Fibroblast of skin of abdomen (primary cell): ENCODE data around the gene SPG7.
A peak's percentile ranks its signal among the peaks of the same experiment; 100 is the strongest.
"Not testable (repeated sequence)": the region's sequence is repeated elsewhere in the genome, so short reads cannot be mapped to it uniquely, and the experiment has no call there.

Source experiments
- DNase-seq: peaks from one replicate; pipeline ENCODE4 v3.0.0-alpha.2; 2013

SPG7 gene

DNA sequence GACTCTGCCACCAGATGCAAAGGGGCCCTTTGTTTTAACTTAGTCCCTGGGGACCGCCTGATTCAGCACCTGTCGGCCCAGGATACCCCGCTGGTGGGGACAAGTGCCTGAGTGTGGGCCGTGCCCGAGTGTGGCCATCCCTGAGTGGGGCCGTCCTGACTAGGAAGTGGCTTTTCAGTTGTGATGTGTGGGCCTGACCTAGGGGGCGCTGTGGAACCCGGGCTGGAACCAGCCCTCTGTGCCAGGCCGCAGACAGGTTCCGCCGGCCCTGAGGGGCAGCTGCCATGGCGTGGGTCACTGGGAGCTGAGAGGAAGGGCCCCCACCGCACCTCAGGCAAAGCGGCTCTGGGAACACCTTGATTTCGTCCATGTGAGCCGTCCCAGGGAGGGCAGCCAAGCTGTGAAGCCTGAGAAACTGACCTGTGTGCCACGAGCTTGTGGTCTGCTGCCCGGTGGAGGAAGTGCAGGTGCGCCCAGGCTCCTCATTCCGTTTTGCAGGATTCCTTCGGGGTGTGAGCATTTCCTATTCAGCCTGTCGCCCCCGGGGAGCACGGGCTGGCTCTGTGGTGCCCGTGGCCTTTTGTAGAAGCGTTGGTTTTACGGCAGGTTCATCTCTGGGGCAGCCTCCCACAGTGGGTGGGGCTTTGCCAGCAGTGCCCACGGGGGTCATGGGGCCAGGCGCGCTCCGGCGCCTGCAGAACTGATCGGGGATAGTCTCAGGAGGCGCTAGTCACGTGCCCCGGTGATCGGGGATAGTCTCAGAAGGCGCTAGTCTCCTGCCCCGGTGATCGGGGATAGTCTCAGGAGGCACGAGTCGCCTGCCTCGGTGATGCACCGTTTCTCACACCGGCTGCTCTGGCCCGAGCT is 57.5 kb downstream of the SPG7 start:
- no peak for DNase-seq

- no peak for DNase-seq
Observed at GRCh38 chr16:89567656-89568594, 59.7 kb downstream of the SPG7 start.

DNA sequence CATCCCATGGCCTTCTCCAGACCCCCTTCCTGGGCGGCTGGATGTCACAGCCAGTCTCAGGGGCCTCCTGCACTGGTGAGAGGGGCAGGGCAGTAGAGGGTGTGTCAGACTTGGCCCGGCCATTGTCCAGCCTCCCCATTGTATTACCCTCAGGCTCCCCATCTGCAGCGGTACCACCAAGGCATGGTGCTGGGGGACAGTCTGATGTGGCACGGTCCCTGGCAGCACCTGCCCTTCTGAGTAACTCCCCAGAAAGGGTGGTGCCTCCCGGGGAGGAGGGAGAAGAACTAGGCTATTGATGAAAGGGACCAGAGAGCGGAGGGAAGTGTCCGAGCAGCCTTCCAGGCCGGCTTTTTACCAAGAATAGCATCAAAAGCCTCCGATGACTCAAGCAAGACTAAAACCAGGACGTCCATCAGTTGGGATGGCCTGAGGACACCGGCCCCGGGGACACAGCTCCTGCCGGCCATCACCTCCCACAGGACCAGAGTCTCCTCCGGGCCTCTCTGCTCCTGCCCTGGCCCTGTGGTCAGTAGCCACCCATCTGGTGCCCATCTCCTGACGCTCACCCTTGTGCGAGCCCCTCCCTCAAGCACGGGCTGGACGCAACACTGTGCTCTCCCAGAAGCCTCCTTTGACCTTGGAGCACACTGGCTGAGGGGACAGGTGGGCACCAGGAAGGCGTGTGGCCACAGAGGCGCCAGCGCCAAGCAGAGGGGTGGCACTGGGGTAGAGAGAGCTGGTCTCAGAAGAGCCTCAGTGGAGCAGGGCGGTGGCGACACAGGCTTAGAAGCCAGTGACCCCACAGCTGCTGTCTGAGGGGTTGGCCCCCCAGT is 61.5 kb downstream of the SPG7 start:
- no peak for DNase-seq

- DNase-seq: no peak
Observed at GRCh38 chr16:89570342-89570923, 62.2 kb downstream of the SPG7 start.

- DNase-seq: not testable (repeated sequence)
Observed at GRCh38 chr16:89570983-89571598, 62.9 kb downstream of the SPG7 start.

DNA sequence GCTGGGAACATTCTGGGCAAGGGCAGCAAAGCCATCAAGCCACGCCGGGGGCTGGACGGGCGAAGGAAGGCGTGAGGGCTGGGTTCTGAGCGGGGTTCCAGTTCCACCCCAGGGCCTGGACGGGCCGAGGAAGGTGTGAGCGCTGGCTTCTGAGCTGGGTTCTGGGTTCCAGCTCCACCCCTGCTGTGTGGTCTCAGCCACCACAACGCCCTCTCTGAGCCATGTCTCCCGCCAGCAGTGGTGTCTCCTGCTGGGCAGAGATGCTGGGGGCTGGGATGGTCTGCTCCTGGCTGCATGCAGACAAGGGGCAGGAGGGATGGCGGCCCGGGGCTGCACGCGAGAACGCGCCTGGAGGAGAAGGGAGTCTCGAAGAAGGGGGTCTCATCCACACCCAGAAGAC is 63.4 kb downstream of the SPG7 start:
- DNase-seq: no peak

GRCh38 chr16:89572073-89572484 is 63.9 kb downstream of the SPG7 start:
- DNase-seq: no peak

DNA sequence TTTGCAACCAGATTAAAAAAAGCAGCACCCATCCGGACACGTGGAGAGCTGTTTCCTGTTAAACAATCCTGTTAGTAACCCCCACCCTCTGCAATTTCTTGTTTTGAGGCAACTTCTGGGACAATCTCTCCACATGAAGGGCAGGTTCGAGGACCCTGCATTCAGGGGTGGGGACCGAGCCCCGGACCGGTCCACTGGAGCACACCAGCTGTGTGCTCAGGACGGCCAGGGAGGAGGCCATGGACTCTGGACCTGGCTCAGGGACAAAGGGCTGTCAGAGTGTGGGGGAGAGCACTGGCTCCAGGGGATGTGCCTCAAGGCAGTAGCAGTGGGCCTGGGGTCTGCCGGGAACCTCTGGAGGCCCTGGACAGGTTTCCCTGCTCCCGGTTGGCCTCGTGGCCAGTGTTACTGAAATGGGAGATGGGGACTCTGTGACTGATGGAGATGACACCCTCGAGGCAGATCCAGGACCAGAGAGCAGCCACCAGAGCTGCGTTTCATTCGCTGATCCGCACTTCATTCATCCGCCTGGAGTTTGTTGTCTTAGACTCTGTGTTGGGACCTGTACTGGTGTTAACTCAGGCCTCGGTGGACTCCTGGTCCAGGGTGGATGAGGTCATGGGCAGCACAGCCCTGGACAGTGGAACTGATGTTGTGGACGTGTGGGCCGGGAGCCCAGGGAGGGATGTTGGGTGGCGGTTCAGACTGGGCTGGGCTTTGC is 64.4 kb downstream of the SPG7 start:
- DNase-seq: no peak

- DNase-seq: no peak
Observed at GRCh38 chr16:89573826-89574680, 65.8 kb downstream of the SPG7 start.

GRCh38 chr16:89574681-89575246 is 66.6 kb downstream of the SPG7 start:
- DNase-seq: peak; percentile 67

GRCh38 chr16:89575247-89576152 is 67.3 kb downstream of the SPG7 start, which contains the start of gene CPNE7:
Gene CPNE7 (plus strand): TSS chr16:89575758. CDS start chr16:89575898, 140 bp downstream.
- DNase-seq: no peak

- no peak for DNase-seq
Observed at GRCh38 chr16:89576153-89577054, 68.2 kb downstream of the SPG7 start.

DNA sequence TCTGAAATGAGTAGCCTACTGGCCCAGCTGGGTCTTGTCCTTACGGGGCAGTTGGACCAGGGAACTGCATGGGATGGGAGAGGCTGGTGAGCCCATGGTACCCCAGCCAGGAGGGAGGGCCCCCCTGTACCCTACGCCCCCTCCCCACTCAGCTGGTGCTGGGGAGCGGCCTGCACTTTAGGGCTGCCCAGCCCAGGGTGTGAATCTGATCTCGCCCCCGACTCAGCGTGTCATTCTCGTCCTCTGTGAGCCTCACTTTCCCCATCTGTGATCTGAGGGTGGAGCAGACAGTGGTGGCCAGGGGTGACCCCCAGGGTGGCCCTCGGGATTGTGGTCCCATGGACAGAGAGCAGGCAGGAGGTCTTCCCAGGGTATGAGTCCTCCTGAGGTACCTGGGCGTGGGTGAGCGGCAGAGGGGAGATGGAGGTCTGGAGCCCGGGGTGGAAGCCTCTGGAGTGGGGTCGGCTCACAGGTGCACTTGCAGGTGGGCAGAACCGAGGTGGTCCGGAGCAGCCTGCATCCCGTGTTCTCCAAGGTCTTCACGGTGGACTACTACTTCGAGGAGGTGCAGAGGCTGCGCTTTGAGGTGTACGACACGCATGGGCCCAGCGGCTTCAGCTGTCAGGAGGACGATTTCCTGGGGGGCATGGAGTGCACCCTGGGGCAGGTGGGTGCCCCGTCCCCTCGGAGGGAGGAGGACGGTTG is 69.0 kb downstream of the SPG7 start:
- no peak for DNase-seq

DNA sequence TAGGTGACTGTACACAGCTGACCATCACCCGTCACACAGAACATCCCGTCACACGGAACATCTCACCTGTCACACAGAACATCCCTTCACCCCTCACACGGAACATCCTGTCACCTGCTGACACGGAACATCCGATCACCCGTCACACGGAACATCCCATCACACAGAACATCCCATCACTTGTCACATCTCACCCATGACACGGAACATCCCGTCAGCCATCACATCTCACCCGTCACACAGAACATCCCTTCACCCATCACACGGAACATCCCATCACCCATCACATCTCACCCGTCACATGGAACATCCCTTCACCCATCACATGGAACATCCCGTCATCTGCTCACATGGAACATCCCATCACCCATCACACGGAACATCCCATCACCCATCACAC is 71.1 kb downstream of the SPG7 start:
- no peak for DNase-seq

GRCh38 chr16:89581045-89581695 is 73.0 kb downstream of the SPG7 start:
- peak; percentile 98 for DNase-seq
